ENCODE measurements around the gene PCDHGA2. TPM values are rescaled to one million over a fixed set of nuclear protein-coding genes. Genes with fewer than 3 reads are reported as not detected.
"Not testable (repeated sequence)": the region's sequence is repeated elsewhere in the genome, so short reads cannot be mapped to it uniquely, and the experiment has no call there.

The PCDHGA2 gene
- total RNA-seq = 1 to 10 TPM; 6.4 to 9.4 (median 7.1) TPM
- polyA plus RNA-seq = 2.2 TPM
- long read RNA-seq, donor 1, full-length matches to known transcripts = 6 of 6 reads
- long read RNA-seq, donor 1, partial matches to known transcripts = 0 of 6 reads
- long read RNA-seq, donor 1, other reads (novel, unspliced or antisense) = 0 of 6 reads
- long read RNA-seq, donor 2, full-length matches to known transcripts = 1 of 1 reads
- long read RNA-seq, donor 2, partial matches to known transcripts = 0 of 1 reads
- long read RNA-seq, donor 2, other reads (novel, unspliced or antisense) = 0 of 1 reads
- long read RNA-seq, donor 3, full-length matches to known transcripts = 9 of 9 reads
- long read RNA-seq, donor 3, partial matches to known transcripts = 0 of 9 reads
- long read RNA-seq, donor 3, other reads (novel, unspliced or antisense) = 0 of 9 reads
- long read RNA-seq, donor 4, full-length matches to known transcripts = 2 of 2 reads
- long read RNA-seq, donor 4, partial matches to known transcripts = 0 of 2 reads
- long read RNA-seq, donor 4, other reads (novel, unspliced or antisense) = 0 of 2 reads

DNA sequence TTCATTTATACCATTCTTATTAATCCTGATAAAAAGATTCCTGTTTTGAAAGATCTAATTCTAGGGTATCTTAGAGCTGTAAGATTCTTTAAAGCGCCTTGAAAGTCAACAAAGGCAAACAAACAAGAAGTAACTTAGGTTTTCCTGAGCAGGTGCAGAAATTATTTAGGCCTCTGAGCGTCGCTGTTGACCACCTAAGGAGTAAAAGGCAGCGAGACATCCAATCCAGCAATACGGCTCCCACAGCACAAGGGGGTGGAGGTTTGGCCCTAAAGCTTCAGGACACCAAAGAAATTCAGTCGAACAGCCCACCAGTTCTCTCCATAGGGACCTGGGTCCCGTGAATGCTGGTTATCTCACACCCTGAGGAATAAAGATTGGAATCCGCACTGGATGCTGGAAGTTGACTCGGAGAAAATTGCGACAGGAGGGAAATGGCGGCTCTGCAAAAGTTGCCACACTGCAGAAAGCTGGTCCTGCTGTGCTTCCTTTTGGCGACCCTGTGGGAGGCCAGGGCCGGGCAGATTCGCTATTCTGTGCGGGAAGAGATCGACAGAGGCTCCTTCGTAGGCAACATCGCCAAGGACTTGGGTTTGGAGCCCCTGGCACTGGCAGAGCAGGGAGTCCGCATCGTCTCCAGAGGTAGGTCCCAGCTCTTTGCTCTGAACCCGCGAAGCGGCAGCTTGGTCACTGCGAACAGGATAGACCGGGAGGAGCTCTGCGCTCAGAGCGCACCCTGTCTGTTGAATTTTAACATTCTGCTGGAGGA is at the start of gene PCDHGA2:
Gene PCDHGA2, plus strand, starts transcription at position 223 of the 769 bp plus-strand sequence.
- WGBS = 10% methylated on average over 27 of the region's 27 CpGs
- Histone ChIP-seq H3K4me3 (ENCODE audit: low read length) (peak within 1 kb of the TSS; percentile 61), H3K27me3 (ENCODE audit: control insufficient read depth, insufficient read depth) (no peaks in the 10 kb centered on the region), H3K4me1 (ENCODE audit: control insufficient read depth, insufficient read depth, low read length) (no peaks in the 10 kb centered on the region), H3K27ac (ENCODE audit: low read length) (peak within 1 kb of the TSS; percentile 43), H3K9me3 (ENCODE audit: control insufficient read depth, low read length) (peaks cover 7% of the 10 kb centered on the region)
- ATAC-seq = peak; percentile 72 to 76
- peak in 2 of 3 donors; percentile 59 to 66 for DNase-seq
- intact Hi-C loops (cut with DNase I) = loop anchor here in 1 of 4 donors (10.0 kb wide), 1 partner anchor 216 kb away; no protein-coding TSS in a partner anchor

DNA sequence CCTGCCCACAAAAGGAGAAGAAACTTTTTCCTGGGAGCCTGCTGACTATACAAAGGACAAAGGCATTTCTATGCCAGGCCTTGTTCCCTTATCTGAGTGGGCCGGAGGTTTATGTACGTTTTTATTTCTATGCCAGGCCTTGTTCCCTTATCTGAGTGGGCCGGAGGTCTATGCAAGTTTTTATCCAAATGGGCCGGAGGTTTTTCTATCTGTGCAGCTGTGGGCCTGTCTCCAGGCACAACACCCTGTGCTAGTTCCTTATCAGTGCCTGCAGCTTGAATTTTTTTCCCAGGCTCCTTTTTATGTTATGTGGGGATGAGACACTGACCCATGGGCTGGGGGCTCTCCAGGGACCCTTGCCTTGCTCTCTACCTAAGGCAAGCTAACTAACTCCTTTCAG is 40.2 kb upstream of the PCDHGA2 start:
- DNase-seq (no peak), ATAC-seq (no peak)
- Histone ChIP-seq H3K9me3 (ENCODE audit: control insufficient read depth, low read length) (peaks cover 7% of the 10 kb centered on the region), H3K27me3 (ENCODE audit: control insufficient read depth, insufficient read depth) (no peaks in the 10 kb centered on the region), H3K27ac (ENCODE audit: low read length) (no peak overlapping the region), H3K4me1 (ENCODE audit: control insufficient read depth, insufficient read depth, low read length) (no peaks in the 10 kb centered on the region), H3K4me3 (ENCODE audit: low read length) (no peak overlapping the region)
- WGBS = 44% methylated on average over 4 of the region's 4 CpGs
- intact Hi-C loops (cut with DNase I) = no loop called here

DNA sequence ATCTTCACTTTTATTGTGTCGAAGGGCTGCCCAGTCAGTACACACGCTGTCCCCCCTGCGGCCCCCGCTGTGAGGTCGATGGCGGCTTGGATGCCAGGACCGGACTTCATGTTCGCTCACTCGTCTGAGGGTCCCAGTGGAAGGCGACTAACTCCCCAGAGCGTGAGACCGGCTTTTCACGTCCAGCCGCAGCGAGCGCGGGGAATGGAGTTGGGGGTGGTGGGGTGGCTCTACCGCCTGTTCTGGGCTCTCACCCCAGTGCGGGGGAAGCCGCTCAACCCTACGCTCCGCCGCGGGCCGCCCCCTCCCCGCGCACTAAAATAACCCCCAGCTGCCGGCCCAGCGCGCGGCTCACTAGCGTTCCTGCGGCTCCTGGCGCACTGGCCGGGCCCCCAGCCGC is 34.8 kb upstream of the PCDHGA2 start, which contains the start of gene SLC25A2:
Gene SLC25A2, minus strand, starts transcription at position 294 of the 400 bp plus-strand sequence. Its CDS starts 184 bp downstream, at position 110.
- whole genome bisulfite sequencing = 29% methylated on average over 36 of the region's 36 CpGs
- H3K4me1 ChIP-seq (ENCODE audit: control insufficient read depth, insufficient read depth, low read length) = no peaks in the 10 kb centered on the region
- H3K27me3 ChIP-seq (ENCODE audit: control insufficient read depth, insufficient read depth) = no peaks in the 10 kb centered on the region

DNA sequence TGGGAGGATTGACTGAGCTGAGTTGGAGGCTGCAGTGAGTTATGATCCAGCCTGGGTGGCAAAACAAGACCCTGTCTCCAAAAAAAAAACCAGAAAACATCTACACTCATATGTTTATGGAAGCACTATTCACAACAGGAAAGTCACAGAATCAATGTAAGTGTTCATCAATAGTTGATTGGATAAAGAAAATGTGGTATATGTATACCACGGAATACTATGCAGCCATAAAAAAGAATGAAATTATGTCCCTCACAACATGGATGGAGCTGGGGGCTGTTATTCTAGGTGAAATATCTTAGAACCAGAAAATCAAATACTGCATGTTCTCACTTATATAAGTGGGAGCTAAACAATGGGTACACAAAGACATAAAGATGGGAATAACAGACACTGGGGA is 31.9 kb upstream of the PCDHGA2 start:
- peaks cover 13% of the 10 kb centered on the region for H3K9me3 ChIP-seq (ENCODE audit: control insufficient read depth, low read length)
- H3K4me1 ChIP-seq (ENCODE audit: control insufficient read depth, insufficient read depth, low read length) = no peaks in the 10 kb centered on the region
- intact Hi-C loops (cut with DNase I) = no loop called here
- DNase-seq = no peak
- H3K27me3 ChIP-seq (ENCODE audit: control insufficient read depth, insufficient read depth) = no peaks in the 10 kb centered on the region
- no peak for ATAC-seq
- H3K27ac ChIP-seq (ENCODE audit: low read length) = no peak overlapping the region
- no peak overlapping the region for H3K4me3 ChIP-seq (ENCODE audit: low read length)
- 97% methylated on average over 1 of the region's 1 CpG for WGBS

More for the DNA sequence above, 34.8 kb upstream of the PCDHGA2 start, which contains the start of gene SLC25A2:
- DNase-seq (no peak), ATAC-seq (no peak)
- Histone ChIP-seq H3K4me3 (ENCODE audit: low read length) (no peak within 1 kb of the TSS), H3K9me3 (ENCODE audit: control insufficient read depth, low read length) (peaks cover 13% of the 10 kb centered on the region), H3K27ac (ENCODE audit: low read length) (no peak within 1 kb of the TSS)
- intact Hi-C loops (cut with DNase I) = no loop called here

DNA sequence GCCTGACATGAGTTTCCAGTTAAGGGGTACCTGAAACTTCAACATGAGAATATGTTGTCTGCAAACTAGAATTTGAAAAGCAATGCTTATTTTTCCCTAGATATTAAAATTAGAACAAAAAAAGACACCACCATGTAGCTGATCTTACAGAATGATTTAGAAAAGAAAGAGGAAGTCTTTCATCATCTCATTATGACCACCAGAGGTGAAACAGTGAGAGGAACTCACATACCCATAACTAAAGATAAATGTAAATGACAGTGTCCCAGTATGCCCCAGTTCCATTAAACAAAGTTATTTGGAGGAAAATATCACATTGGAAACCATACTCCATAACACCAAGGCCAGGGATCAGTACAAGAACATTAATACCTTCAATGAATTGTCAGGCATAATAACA is 24.8 kb upstream of the PCDHGA2 start:
- Histone ChIP-seq H3K27ac (ENCODE audit: low read length) (no peak overlapping the region), H3K4me1 (ENCODE audit: control insufficient read depth, insufficient read depth, low read length) (no peaks in the 10 kb centered on the region), H3K4me3 (ENCODE audit: low read length) (no peak overlapping the region), H3K9me3 (ENCODE audit: control insufficient read depth, low read length) (peaks cover 2% of the 10 kb centered on the region), H3K27me3 (ENCODE audit: control insufficient read depth, insufficient read depth) (no peaks in the 10 kb centered on the region)
- intact Hi-C loops (cut with DNase I) = no loop called here
- no peak for DNase-seq
- no peak for ATAC-seq

DNA sequence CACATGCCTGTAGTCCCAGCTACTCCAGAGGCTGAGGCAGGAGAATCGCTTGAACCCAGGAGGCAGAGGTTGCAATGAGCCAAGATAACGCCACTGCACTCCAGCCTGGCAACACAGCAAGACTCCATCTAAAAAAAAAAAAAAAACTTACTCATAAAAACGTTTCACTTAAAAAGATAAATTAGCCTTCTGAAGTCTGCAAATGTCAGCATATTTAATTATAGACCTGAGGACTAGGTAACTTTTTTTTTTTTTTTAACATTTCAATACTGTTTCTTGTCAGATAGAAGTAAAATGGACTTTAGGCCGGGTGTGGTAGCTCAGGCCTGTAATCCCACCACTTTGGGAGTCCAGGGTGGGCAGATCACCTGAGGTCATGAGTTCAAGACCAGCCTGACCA is 21.6 kb upstream of the PCDHGA2 start:
- ATAC-seq; H3K27me3 ChIP-seq (ENCODE audit: control insufficient read depth, insufficient read depth); DNase-seq; H3K27ac ChIP-seq (ENCODE audit: low read length); H3K4me1 ChIP-seq (ENCODE audit: control insufficient read depth, insufficient read depth, low read length); intact Hi-C loops (cut with DNase I); H3K4me3 ChIP-seq (ENCODE audit: low read length); H3K9me3 ChIP-seq (ENCODE audit: control insufficient read depth, low read length): not testable (repeated sequence)
- WGBS = 88% methylated on average over 4 of the region's 4 CpGs

DNA sequence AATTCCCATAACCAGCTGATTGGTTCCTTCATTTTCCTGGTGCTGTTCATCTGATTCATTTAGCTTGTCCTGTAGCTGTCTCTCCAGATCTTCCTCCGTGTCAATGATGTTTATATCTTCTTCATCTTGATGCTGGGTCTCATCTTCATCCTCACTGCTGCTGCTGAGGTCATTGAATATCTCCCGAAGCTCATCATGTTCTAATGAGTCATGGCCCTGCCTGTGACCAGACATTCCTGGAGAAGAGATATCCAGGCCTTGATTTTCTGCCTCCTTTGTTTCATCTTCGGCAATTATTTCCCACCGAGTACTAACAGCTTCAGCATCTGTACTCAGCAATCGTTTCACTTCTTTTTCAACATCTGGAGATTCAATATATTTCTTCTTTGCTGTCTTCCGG is 19.4 kb upstream of the PCDHGA2 start:
- Histone ChIP-seq H3K9me3 (ENCODE audit: control insufficient read depth, low read length) (peaks cover 8% of the 10 kb centered on the region), H3K4me3 (ENCODE audit: low read length) (peak overlapping the region; percentile 78), H3K27me3 (ENCODE audit: control insufficient read depth, insufficient read depth) (no peaks in the 10 kb centered on the region), H3K4me1 (ENCODE audit: control insufficient read depth, insufficient read depth, low read length) (no peaks in the 10 kb centered on the region), H3K27ac (ENCODE audit: low read length) (no peak overlapping the region)
- WGBS = 98% methylated on average over 6 of the region's 6 CpGs
- DNase-seq = no peak
- ATAC-seq = no peak
- intact Hi-C loops (cut with DNase I) = no loop called here

DNA sequence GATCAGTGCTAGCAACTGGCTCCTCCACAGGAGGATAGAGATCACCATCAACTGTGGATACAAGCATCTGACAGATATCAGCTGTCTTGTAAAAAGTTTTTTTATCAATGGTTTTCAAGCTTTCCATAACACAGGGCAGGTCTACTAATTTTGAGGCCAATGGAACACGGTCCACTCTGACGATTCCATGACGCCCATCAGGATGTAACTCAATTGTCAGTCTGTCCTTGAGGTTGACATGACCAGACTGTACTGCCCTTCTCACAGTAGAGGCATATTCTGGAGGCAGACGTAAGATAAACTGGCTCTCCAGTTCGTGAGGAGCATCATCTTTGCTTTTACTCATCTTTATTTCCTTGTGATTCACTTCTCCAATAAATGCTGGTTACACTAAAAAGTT is 18.9 kb upstream of the PCDHGA2 start:
- Histone ChIP-seq H3K9me3 (ENCODE audit: control insufficient read depth, low read length) (peaks cover 8% of the 10 kb centered on the region), H3K4me3 (ENCODE audit: low read length) (peak overlapping the region; percentile 78), H3K27me3 (ENCODE audit: control insufficient read depth, insufficient read depth) (no peaks in the 10 kb centered on the region), H3K27ac (ENCODE audit: low read length) (no peak overlapping the region), H3K4me1 (ENCODE audit: control insufficient read depth, insufficient read depth, low read length) (no peaks in the 10 kb centered on the region)
- WGBS = 69% methylated on average over 5 of the region's 5 CpGs
- DNase-seq = no peak
- intact Hi-C loops (cut with DNase I) = no loop called here
- no peak for ATAC-seq

DNA sequence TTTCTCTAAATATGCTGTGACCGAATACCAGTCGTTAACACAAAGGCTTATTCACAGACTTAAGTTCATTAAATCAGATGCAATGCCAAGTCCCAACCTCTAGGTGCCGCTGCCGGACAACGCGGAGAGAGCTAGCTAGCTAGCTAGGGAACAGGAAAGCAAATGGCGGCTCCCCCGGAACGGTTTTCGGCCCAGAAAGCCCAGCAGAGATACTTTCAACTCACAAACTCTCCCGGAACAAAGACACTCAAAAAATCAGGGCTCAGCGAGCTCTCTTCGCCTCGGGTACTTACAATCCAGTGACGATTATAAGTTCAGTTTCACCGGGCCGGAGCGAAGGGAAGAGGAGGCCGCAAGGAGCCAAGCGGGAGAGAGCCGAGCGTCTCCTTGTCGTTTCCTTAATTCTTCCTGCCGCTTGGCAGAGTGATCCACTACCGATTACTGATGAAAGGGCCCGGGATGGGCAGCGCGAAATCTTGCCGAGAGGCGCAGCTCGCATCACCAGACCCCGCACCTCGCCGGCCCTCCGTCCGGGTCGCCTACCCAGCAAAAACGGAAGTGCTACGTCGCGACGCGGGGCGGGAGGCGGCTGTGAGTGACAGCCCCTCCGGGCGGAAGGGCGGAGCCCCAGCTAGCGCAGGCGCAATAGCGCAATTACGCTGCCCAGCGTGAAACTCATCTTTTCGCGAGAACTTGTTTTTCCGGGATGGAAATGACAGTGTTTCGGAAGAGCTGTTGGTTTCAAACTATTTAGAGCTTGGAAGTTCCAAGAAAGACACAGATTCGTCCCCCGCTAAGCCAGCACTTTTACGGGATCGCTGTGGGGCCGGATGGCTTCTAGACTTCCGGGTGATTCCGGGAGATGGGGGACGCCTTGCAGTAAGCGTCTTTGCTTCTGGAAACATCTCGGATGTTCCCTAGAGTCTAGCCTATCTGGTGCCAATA is 18.1 kb upstream of the PCDHGA2 start, which contains the start of gene TAF7:
Gene TAF7, minus strand, starts transcription at position 560 of the 945 bp plus-strand sequence. CDS start 740 bp downstream, outside the sequence.
- WGBS = 1% methylated on average over 67 of the region's 67 CpGs
- peaks cover 8% of the 10 kb centered on the region for H3K9me3 ChIP-seq (ENCODE audit: control insufficient read depth, low read length)
- H3K4me3 ChIP-seq (ENCODE audit: low read length) = peak within 1 kb of the TSS; percentile 78
- no peaks in the 10 kb centered on the region for H3K4me1 ChIP-seq (ENCODE audit: control insufficient read depth, insufficient read depth, low read length)
- ATAC-seq (peak; percentile 99 to 100), DNase-seq (peak; percentile 92 to 97 (median 96))
- intact Hi-C loops (cut with DNase I) = no loop called here
- H3K27me3 ChIP-seq (ENCODE audit: control insufficient read depth, insufficient read depth) = no peaks in the 10 kb centered on the region
- H3K27ac ChIP-seq (ENCODE audit: low read length) = peak within 1 kb of the TSS; percentile 93

DNA sequence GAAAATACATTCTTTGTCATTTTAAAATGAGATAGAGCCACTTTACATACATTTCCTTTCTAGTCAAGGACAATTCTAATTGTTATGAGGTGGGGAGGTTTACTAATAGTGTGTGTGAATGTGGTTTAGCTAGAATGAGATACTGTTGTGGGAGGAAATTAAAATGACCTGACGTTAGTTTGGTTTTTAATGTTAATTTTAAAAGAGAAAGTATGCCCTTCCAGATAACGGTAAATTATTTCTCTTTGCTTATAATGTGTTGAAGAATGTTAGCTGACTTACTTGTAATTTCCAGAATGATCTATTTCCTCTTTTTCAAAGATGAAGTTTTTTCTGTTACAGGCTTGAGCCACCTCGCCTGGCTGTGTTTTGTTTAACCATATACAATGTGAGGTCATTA is 16.3 kb upstream of the PCDHGA2 start:
- ATAC-seq (no peak), DNase-seq (no peak)
- intact Hi-C loops (cut with DNase I) = no loop called here
- WGBS = 92% methylated on average over 3 of the region's 3 CpGs
- no peaks in the 10 kb centered on the region for H3K27me3 ChIP-seq (ENCODE audit: control insufficient read depth, insufficient read depth)
- no peaks in the 10 kb centered on the region for H3K4me1 ChIP-seq (ENCODE audit: control insufficient read depth, insufficient read depth, low read length)
- peaks cover 8% of the 10 kb centered on the region for H3K9me3 ChIP-seq (ENCODE audit: control insufficient read depth, low read length)
- no peak overlapping the region for H3K4me3 ChIP-seq (ENCODE audit: low read length)
- no peak overlapping the region for H3K27ac ChIP-seq (ENCODE audit: low read length)

Measured in right cardiac atrium (tissue), 5 donors.